Progenitor cell of endocrine pancreas (in vitro differentiated cells): ENCODE measurements around the gene SIAH2. TPM values are rescaled to one million over a fixed set of nuclear protein-coding genes. Genes with fewer than 3 reads are reported as not detected.
A peak's percentile ranks its signal among the peaks of the same experiment; 100 is the strongest.

Experiments used
- DNase-seq: peaks from one replicate; pipeline ENCODE4 v3.0.0; 2021; ENCODE audit warnings: low spot score; ENCODE audit not compliant: unreplicated experiment
- H3K27ac Mint-ChIP-seq: 2 replicates; pipeline ENCODE4 v1.8.0; 2021; ENCODE audit warnings: mild to moderate bottlenecking, moderate library complexity, mixed read lengths
- H3K27me3 Mint-ChIP-seq: 2 replicates; pipeline ENCODE4 v1.8.0; 2021; ENCODE audit warnings: mixed read lengths
- H3K36me3 Mint-ChIP-seq: 2 replicates; pipeline ENCODE4 v1.8.0; 2022; ENCODE audit warnings: mixed read lengths; ENCODE audit not compliant: insufficient read depth
- H3K4me1 Mint-ChIP-seq: 2 replicates; pipeline ENCODE4 v1.8.0; 2021; ENCODE audit warnings: low read depth, mixed read lengths
- H3K4me3 Mint-ChIP-seq: 2 replicates; pipeline ENCODE4 v1.8.0; 2021; ENCODE audit warnings: low read depth, mild to moderate bottlenecking, moderate library complexity, mixed read lengths
- H3K9me3 Mint-ChIP-seq: 2 replicates; pipeline ENCODE4 v1.8.0; 2021; ENCODE audit warnings: low read depth, mixed read lengths
- total RNA-seq: library from RNA; stranded (reverse); gene quantifications from 2 replicates; pipeline ENCODE4 v1.2.1, GENCODE V29; 2021
- TF ChIP-seq, protein P1 (sequence below): fragments of 200-600 bp; sonication (generic); IDR thresholded peaks from one replicate; pipeline ENCODE4 v1.5.0; 2021; ENCODE audit warnings: antibody characterized with exemption, mild to moderate bottlenecking; ENCODE audit not compliant: unreplicated experiment

Gene SIAH2
- total RNA-seq, 1 donor from 2014 or later, result 17.9 TPM

DNA sequence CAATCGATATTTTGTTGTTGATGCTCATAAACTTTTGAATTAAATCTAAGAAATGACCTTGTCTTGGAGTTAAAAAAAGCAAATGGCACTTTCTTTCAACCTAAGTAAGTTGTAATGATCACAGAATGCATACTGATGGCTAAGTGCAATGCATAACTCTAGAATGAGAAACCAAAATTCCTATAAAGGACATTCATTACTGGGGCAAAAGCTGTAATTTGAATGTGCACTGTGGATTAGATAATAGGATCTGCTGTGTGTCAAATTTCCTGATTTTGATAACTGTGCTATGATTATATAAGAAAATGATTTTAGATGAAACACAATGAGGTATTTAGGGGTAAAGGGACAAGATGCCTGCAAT is 14.3 kb downstream of the SIAH2 start:
- H3K4me3 Mint-ChIP-seq, result no peak overlapping the region
- TF ChIP-seq, protein P1, sequence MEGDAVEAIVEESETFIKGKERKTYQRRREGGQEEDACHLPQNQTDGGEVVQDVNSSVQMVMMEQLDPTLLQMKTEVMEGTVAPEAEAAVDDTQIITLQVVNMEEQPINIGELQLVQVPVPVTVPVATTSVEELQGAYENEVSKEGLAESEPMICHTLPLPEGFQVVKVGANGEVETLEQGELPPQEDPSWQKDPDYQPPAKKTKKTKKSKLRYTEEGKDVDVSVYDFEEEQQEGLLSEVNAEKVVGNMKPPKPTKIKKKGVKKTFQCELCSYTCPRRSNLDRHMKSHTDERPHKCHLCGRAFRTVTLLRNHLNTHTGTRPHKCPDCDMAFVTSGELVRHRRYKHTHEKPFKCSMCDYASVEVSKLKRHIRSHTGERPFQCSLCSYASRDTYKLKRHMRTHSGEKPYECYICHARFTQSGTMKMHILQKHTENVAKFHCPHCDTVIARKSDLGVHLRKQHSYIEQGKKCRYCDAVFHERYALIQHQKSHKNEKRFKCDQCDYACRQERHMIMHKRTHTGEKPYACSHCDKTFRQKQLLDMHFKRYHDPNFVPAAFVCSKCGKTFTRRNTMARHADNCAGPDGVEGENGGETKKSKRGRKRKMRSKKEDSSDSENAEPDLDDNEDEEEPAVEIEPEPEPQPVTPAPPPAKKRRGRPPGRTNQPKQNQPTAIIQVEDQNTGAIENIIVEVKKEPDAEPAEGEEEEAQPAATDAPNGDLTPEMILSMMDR, result no peak
- H3K36me3 Mint-ChIP-seq, result peaks cover 2% of the 10 kb centered on the region
- no peak overlapping the region for H3K27ac Mint-ChIP-seq
- no peaks in the 10 kb centered on the region for H3K27me3 Mint-ChIP-seq
- no peaks in the 10 kb centered on the region for H3K9me3 Mint-ChIP-seq
- no peak for DNase-seq
- H3K4me1 Mint-ChIP-seq, result peaks cover 47% of the 10 kb centered on the region

DNA sequence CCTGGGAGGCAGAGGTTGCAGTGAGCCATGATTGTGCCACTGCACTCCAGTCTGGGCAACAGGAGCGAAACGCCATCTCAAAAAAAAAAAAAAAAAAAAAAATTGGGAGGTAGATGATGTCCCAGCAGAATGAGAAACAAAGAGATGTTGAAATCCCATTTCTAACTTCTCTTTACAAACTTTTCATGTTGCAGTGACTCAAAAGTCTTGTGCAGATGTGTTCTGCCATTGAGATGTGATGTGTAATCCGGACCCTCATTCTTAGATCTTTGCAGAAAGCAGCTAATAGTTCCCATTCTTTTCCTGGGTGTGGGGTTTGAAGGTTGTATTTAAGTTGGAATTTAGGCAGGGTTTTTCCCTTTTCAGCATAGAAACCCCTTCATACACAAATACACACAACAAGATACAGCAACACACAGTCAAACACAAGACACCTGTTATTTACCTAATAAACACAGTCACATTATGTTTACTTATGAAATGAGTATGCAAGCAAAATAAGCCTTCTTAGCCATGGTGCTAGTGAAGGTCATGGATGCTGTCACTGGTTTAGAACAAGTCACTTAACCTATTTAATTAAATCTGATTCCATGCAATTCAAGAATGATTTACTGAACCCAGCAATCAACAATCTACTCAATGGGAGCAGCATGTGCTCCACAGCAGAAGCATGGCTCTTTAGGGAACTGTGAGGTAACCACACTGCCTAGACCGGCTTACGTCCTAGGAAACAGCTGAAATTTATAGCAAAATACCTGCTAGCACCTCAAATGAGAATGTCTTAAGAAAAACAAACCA is 14.9 kb downstream of the SIAH2 start:
- no peak for DNase-seq
- no peaks in the 10 kb centered on the region for H3K9me3 Mint-ChIP-seq
- H3K36me3 Mint-ChIP-seq, result peaks cover 2% of the 10 kb centered on the region
- H3K27me3 Mint-ChIP-seq, result no peaks in the 10 kb centered on the region
- H3K4me3 Mint-ChIP-seq, result no peak overlapping the region
- no peak overlapping the region for H3K27ac Mint-ChIP-seq
- peaks cover 47% of the 10 kb centered on the region for H3K4me1 Mint-ChIP-seq
- TF ChIP-seq, protein P1, result no peak

DNA sequence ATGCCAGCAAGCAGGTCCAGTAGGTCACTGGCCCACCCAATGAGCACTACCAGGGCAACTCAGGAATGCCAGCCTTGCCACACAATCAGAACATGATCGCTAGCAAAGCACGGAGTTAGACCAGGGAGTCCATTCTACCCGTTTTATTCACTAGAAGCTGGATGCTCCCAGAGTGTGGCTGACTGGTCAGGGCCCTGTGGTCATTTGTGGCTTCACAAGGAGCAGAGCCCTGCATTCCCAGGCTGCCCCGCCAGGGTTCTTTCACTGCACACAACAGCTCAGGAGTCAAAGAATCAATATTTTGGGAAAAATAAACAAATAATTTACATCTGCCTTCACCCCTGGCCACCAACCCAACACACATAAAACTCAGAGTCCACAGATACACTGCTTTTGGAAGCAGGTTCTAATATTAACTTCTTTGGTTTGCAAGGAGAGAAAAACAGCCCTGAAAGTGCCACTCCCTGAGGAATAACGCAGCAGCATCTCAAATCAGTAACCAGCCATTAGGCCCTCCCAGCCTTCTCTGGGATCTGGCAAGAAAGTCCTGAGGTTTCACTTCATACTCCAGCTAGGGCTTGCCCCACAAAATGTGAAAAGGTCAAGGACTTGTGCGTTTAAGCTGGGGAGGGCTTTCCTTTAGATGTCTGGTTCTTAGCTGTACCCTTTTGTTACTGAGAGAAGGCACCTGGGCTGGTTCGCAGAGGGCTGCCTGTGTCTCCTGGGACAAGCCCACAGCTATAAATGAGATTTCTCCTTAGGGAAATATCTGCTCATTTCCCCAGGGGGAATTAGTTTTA is 16.0 kb downstream of the SIAH2 start:
- Mint-ChIP-seq H3K27me3 (no peaks in the 10 kb centered on the region), H3K27ac (peak overlapping the region; percentile 87), H3K4me3 (no peak overlapping the region), H3K4me1 (peaks cover 42% of the 10 kb centered on the region), H3K36me3 (peaks cover 6% of the 10 kb centered on the region), H3K9me3 (no peaks in the 10 kb centered on the region)
- TF ChIP-seq, protein P1, result peak; percentile 40
- DNase-seq, result peak; percentile 21

DNA sequence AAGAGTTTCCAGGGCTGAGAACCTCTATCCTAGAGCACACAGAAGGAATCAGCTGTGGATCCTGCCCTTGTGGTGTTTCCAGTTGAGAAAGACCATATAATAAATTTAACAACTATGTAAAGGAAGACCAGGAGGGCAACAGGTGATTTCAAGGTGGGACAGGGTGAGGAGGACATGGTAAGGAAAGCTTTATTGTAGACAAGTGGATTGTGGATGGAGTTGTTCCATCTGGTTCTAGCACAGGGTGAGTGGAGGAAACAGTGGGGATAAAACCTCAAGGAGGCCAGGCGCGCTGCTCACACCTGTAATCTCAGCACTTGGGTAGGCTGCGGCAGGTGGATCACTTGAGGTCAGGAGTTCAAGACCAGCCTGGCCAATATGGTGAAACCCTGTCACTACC is 17.1 kb downstream of the SIAH2 start:
- TF ChIP-seq, protein P1, result no peak
- no peaks in the 10 kb centered on the region for H3K9me3 Mint-ChIP-seq
- H3K27me3 Mint-ChIP-seq, result no peaks in the 10 kb centered on the region
- no peak overlapping the region for H3K4me3 Mint-ChIP-seq
- peaks cover 34% of the 10 kb centered on the region for H3K4me1 Mint-ChIP-seq
- no peak overlapping the region for H3K27ac Mint-ChIP-seq
- no peak for DNase-seq
- peaks cover 6% of the 10 kb centered on the region for H3K36me3 Mint-ChIP-seq

DNA sequence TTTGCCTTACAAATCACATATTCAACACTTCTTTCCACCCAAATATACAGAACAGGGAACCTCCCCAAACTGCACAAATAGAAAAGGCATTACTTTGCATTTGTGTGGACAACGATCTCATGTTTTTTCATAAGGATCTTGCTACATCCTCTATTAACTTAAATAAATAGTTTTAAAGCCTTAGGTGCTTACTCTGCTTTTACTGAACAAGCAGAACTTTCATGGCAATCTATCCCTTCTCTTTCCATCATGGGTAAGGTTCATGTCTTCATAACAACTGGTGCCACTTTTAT is 18.1 kb downstream of the SIAH2 start:
- Mint-ChIP-seq H3K9me3 (no peaks in the 10 kb centered on the region), H3K27me3 (no peaks in the 10 kb centered on the region), H3K27ac (peak overlapping the region; percentile 56), H3K36me3 (peaks cover 6% of the 10 kb centered on the region), H3K4me3 (no peak overlapping the region), H3K4me1 (peaks cover 25% of the 10 kb centered on the region)
- no peak for DNase-seq
- TF ChIP-seq, protein P1, result no peak
